GM19452 (cell line): ENCODE data around the gene TIPARP.

Experiments used
- ATAC-seq: cut with Tn5 transposase; IDR thresholded peaks from one replicate; pipeline ENCODE4 v1.9.1; 2021; ENCODE audit not compliant: unreplicated experiment

The TIPARP gene

DNA sequence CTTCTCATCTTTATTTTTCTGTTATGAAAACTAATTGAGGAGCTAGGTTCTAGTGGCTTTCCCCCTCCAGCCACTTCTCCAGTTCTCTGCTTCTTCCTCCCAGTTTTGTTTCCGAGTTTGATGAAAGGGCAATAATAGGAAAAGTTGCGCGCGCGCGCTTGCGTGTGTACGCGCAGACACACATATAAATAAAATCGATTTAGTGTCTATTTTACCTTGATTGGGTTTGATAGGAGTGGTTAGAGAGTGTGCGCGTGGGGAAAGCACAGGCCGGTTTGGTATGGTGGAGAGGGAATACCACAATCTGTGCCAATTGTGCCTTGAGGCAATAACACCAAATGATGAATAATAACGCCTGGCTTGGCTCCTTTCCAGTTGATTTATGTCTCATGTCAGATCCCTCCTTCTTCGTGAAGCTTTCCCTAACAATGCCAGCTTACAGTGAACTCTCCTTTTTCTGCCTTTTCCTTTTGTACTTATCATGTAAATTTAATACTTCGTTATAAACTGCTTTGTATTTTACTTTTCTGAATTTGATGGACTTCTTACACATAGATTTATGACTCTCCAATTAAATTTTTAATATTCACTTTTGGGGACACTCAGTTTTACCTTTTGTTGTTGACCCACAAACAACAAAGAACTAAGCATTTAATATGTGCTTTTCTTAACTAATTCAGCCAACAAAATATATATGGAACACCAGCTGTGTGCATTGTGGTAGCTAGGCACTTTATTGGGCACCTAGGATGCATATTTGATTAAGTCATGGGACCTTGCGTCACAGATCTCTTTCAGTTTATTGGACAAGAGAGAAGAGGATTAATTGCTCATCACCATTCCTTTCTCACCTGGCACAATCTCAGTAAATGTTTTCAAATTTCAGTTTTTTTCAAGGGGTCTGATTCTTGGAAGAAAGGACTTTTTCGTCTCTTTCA is 1.7 kb downstream of the TIPARP start:
- no peak for ATAC-seq

- no peak for ATAC-seq
Measured at GRCh38 chr3:156676768-156677479, 2.5 kb downstream of the TIPARP start.

DNA sequence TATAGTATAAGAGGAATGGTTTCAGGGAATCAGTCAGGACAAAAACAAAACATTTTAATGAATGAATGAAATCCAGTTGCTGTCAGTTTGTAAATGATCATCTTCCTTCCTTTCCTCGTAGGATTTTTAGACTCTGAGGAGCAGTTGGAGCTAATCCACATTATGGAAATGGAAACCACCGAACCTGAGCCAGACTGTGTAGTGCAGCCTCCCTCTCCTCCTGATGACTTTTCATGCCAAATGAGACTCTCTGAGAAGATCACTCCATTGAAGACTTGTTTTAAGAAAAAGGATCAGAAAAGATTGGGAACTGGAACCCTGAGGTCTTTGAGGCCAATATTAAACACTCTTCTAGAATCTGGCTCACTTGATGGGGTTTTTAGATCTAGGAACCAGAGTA is 3.1 kb downstream of the TIPARP start:
- no peak for ATAC-seq

- no peak for ATAC-seq
Measured at GRCh38 chr3:156678197-156678596, 3.8 kb downstream of the TIPARP start.

- ATAC-seq, result no peak
Measured at GRCh38 chr3:156680243-156680914, 6.0 kb downstream of the TIPARP start.

DNA sequence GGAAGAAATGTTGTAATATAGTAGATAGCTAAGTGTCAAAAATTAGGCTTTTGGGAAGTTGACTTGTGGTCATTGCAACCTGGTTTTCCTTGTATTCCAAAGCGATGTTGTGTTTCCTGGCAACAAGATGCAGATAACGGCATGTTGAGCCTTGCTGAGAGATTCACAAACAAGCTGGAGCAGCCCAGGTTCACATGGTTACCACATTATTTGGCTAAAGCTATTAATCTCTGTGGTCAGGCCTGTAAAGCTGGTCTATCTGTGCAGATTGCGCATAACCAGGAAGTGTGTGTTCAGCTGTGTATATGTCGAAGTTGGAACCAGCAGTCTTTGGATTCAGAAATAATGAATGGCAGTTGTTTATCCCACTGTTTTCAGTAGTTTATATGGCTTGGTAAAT is 6.6 kb downstream of the TIPARP start:
- peak; percentile 68 for ATAC-seq

GRCh38 chr3:156682501-156682900 is 8.1 kb downstream of the TIPARP start:
- no peak for ATAC-seq

DNA sequence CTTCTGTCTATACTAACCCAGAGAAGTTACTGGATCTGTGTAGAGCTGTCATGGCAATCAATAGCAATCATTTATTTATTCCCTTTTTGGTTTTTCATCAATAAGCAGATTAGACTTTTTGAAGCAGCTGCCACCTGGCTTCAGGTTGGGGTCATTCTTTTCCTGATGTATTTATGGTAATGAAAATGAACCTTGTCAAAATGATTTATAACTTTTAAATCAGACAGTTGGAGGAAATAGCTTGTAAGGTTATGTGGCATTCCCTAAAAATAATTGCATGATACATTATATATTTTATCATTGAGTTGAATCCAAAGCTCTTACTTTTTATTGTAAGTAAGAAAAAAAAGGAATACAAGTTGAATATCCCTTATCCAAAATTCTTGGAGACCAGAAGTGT is 8.6 kb downstream of the TIPARP start:
- no peak for ATAC-seq

DNA sequence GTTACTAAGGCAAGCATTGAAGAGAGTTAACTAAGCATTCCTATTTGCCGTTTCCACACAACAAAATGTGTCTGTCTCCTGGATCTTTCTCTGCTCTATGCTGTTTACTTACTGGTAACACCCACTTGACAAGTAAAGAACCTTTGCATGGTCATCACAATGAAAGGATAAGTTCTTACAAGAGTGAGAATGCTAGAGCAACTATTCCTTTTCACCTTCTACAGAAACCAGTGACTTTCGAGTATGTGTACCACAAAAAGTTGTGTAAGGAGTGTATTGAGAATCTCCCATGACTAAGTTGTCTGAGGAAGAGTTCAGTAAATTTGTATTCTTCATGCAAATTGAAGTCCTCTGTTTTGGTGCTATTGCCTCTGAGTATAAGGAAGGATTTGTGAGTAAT is 10.8 kb downstream of the TIPARP start:
- peak; percentile 33 for ATAC-seq

- ATAC-seq, result peak; percentile 44
Measured at GRCh38 chr3:156685752-156686151, 11.4 kb downstream of the TIPARP start.

DNA sequence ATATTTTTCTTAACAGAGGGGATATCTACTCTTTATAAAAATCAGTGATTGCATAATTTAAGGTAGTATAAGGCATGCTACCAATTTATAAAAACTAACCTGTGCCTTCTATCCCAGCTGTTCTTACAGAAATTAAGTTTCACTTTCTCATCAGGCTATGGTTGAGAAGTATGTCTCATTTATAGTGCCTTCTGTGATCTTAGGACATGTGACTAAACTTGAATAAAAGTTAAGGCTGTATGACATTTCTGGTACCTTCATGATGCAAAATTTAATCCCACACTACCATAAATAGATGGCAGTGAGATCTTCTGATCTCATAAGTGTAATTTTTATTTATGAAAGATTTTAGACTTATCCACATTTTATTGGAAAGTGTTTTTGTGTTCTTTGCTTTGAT is 12.6 kb downstream of the TIPARP start:
- no peak for ATAC-seq

DNA sequence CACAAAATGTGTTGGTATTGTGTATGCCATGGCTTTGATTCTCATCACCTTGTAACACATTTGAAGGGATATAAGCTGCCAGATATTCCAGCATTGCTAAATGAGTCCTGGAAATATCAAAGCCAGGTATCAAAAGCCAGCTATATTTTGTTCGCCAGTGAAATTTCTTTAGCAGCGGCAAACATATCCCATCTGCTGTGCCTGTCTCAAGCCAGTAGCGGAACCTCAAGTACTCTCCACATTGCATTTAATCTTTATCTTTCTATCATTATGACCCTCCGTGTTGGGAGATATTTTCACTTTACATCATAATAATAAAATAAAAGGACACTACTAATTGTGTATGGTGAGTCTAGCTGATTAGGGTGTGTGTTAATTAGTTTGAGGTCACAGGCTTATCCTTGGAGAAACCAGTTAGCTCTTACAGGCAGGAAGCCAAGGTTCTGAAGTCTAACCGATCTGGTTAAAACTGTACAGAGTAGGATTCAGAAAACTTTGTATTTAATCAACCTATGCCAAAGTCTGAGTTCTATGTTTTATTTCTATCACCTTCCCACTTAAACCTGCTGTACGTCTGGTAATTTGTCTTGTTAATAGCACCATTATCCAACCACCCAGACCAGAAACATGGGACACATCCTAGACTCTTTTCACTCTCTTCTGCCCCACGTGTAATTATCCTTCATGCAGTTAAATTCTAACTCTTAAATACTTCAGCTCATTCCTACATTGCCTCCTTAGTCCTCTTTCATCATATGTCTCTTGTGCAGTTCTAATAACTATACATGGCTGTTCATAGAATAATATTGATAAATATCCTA is 14.5 kb downstream of the TIPARP start:
- ATAC-seq, result no peak

GRCh38 chr3:156689608-156690007 is 15.2 kb downstream of the TIPARP start:
- no peak for ATAC-seq

DNA sequence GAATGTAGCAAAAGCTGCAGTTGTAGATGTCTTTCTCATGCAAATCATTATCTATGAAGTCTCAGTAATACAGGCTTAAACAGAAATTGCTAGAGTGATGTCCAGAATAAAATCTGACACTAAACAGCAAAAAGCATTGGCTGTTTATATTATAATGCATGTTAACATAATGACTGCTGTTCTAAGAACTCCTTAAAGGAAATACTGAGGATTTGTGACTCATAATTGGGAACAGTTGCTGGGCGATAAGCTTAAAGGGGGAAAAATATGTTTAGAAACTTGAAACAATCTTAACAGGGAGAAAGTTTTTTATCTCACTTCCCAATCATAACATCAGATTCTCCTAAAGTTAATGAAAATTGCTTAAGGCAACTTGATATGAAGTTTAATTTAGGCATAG is 17.5 kb downstream of the TIPARP start:
- no peak for ATAC-seq

DNA sequence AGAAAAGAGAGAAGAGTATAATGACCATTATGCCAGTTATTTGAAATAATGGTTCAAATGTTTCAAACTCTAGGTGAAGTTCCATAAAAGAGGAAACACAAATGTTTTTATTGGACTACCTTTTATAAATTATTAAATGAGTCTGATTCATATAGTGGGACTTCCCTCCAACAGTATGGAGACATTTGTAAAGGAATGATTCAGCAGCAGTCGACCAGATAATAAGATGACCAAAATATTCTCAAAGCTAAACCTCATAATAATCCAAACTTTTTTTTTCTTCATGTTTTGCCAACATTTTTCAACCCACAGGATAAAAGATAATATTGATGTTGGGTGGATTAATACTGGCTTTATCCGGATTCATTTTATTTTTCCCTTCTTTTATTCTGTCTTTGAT is 18.8 kb downstream of the TIPARP start:
- no peak for ATAC-seq

GRCh38 chr3:156694536-156694935 is 20.1 kb downstream of the TIPARP start:
- no peak for ATAC-seq

DNA sequence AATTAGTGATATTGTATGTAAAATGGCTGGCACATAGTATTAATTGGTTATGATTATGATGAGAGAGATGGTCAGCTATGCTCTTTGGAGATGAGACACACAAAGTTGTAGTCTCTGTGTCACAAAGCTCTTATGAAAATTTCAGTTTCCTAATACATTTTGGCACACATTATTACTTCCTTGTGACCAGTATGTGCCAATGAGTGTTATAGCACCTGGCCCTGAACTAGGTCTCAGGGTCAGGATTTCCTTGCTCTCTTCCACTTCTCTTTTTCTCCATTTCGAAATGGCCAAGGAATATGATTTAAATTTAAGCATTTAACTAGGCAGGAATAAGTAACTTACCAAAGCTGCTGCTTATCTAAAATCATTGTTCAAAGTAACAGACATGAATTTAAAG is 28.0 kb downstream of the TIPARP start:
- ATAC-seq, result no peak

DNA sequence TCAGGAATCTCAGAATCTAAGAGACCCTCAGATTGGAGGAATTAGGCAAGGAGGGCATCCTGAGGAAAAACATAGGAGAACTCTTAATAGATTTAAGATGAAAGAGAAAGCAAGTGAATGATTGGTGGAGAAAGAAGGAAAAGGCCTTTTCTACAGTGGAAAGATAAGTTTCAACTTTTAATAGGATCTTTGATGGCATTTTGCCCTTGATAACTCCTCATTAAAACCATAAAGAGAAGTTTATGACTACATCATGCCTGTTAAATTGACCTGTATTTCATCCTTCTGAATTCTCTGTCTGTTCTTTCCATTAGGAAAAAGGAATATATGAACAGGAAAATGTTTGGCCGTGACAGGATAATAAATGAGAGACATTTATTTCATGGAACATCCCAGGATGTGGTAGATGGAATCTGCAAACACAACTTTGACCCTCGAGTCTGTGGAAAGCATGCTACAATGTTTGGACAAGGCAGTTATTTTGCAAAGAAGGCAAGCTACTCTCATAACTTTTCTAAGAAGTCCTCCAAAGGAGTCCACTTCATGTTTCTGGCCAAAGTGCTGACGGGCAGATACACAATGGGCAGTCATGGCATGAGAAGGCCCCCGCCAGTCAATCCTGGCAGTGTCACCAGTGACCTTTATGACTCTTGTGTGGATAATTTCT is 30.1 kb downstream of the TIPARP start:
- no peak for ATAC-seq

DNA sequence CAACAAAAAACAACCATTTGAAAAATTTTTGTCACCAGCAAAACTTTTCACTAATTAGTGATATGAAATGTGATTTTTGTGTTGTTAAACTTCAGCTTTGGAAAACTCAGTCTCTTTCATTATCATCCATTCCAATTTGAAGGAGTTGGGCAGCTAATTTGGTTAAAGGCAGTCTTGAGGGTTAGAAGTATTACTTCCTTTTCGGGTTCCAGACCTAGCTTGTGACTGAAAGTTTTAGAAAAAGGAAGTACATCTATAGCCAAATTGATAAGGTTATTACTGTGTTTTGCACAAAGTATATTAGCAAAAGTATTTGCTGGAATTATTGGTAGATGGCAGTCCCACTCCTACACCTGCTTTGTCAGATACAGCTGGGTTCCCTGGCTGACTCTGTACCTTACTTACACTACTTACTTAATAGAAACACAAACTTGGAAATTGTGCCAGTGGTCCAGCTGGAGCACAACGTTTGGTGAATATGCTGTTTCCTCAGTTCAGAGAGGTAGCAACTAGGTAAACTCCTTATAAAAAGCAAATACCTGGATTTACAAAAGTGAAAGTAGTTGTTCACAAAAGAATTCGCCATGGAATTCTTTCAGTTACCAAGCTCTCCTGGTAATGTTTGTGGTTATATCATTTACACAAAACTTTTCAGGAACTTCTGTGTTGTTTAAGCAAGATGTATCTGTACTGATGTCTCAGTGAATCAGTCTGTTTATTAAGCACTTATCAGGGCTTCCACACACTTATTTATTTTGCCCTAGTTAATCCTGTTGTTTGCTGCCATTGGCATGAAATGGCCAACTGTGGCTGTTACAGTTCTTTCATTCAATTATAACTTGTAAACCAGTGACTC is 31.6 kb downstream of the TIPARP start:
- peak; percentile 58 for ATAC-seq
